ENCODE data around the gene PTPRN2. TPM values are rescaled to one million over a fixed set of nuclear protein-coding genes. Genes with fewer than 3 reads are reported as not detected.
"Not testable (repeated sequence)": the region's sequence is repeated elsewhere in the genome, so short reads cannot be mapped to it uniquely, and the experiment has no call there.

The PTPRN2 gene
- total and polyA plus RNA-seq, 2 of the 13 experiments (the other 11 are each of a cell fraction or from before 2014, with no cell fraction given): 2.5 to 24.2 TPM

- FAIRE-seq: no peak
- intact Hi-C loops (cut with micrococcal nuclease; ENCODE audit: unreplicated experiment): no loop called here
- Histone ChIP-seq H3K27ac (ENCODE audit: extremely low read length, insufficient read depth, low read length) (no peak overlapping the region), H2AFZ (ENCODE audit: low read length) (no peak overlapping the region), H3K79me2 (ENCODE audit: insufficient read depth, low read length) (peaks cover 10% of the 10 kb centered on the region), H3K4me3 (replicated peaks in 1 of 3; ENCODE audit: insufficient read depth in 1 of 3, low read depth in 2 of 3, low read length in 3 of 3) (no peak overlapping the region), H3K4me1 (ENCODE audit: insufficient read depth, low read length) (no peaks in the 10 kb centered on the region), H4K20me1 (ENCODE audit: insufficient read depth, low read length) (peaks cover 69% of the 10 kb centered on the region), H3K36me3 (replicated peaks in 1 of 2; ENCODE audit: control insufficient read depth in 1 of 2, insufficient read depth in 2 of 2, low read length in 2 of 2) (no peaks in the 10 kb centered on the region), H3K4me2 (ENCODE audit: low read depth, low read length) (no peak overlapping the region), H3K9me3 (ENCODE audit: low read length) (peaks cover 8% of the 10 kb centered on the region), H3K27me3 (ENCODE audit: control insufficient read depth in 1 of 2, insufficient read depth in 2 of 2, low read length in 2 of 2) (no peaks in the 10 kb centered on the region; a peak in 1 of 5 replicates), H3K9ac (ENCODE audit: insufficient read depth, low read depth, low read length) (no peak overlapping the region)
- no peak for ATAC-seq
- TF ChIP-seq ZFP90 (CRISPR knock-in tag; IDR thresholded peaks at IDR 0.05; ENCODE audit: borderline replicate concordance) (no peak), STAT5B (CRISPR knock-in tag; IDR thresholded peaks at IDR 0.05) (no peak), PATZ1 (CRISPR knock-in tag; IDR thresholded peaks at IDR 0.05) (no peak), SALL1 (CRISPR knock-in tag; IDR thresholded peaks at IDR 0.05) (no peak), ZNF10 (CRISPR knock-in tag; IDR thresholded peaks at IDR 0.05; ENCODE audit: borderline replicate concordance, low read depth) (no peak), FIP1L1 (IDR thresholded peaks at IDR 0.05; ENCODE audit: borderline replicate concordance, insufficient read depth, low read depth, low read length) (no peak), ZBTB26 (CRISPR knock-in tag; IDR thresholded peaks at IDR 0.05; ENCODE audit: borderline replicate concordance) (no peak), KAT8 (CRISPR knock-in tag; IDR thresholded peaks at IDR 0.05) (no peak), ZNF749 (CRISPR knock-in tag; IDR thresholded peaks at IDR 0.05; ENCODE audit: borderline replicate concordance) (no peak)
- WGBS (ENCODE audit: low lambda C conversion rate): 89% methylated on average over 13 of the region's 13 CpGs
- CTCF ChIA-PET (ENCODE audit: low intra/inter-chr PET ratio, low total read pairs): no interaction called here
- BruUV-seq (replicated peaks): no TSS peak
- POLR2A ChIA-PET: no interaction called here
- in situ Hi-C loops (cut with HindIII; ENCODE audit: extremely low pct_ligation_motif_present, low pct_unique_long_range_greater_than_20kb): no loop called here
- no peak for DNase-seq (ENCODE audit: low spot score)
Measured at GRCh38 chr7:158458096-158458495, 129.5 kb downstream of the PTPRN2 start.

- ATAC-seq; H3K4me2 ChIP-seq (ENCODE audit: low read depth, low read length); POLR2A ChIA-PET; H3K36me3 ChIP-seq (replicated peaks in 1 of 2; ENCODE audit: control insufficient read depth in 1 of 2, insufficient read depth in 2 of 2, low read length in 2 of 2); DNase-seq (ENCODE audit: low spot score); CTCF ChIA-PET (ENCODE audit: low intra/inter-chr PET ratio, low total read pairs); H3K4me3 ChIP-seq (replicated peaks in 1 of 3; ENCODE audit: insufficient read depth in 1 of 3, low read depth in 2 of 3, low read length in 3 of 3); H3K4me1 ChIP-seq (ENCODE audit: insufficient read depth, low read length); H2AFZ ChIP-seq (ENCODE audit: low read length); BruUV-seq (replicated peaks); H3K27ac ChIP-seq (ENCODE audit: extremely low read length, insufficient read depth, low read length); intact Hi-C loops (cut with micrococcal nuclease; ENCODE audit: unreplicated experiment); FAIRE-seq; H3K79me2 ChIP-seq (ENCODE audit: insufficient read depth, low read length); in situ Hi-C loops (cut with HindIII; ENCODE audit: extremely low pct_ligation_motif_present, low pct_unique_long_range_greater_than_20kb); H3K27me3 ChIP-seq (ENCODE audit: control insufficient read depth in 1 of 2, insufficient read depth in 2 of 2, low read length in 2 of 2); H3K9ac ChIP-seq (ENCODE audit: insufficient read depth, low read depth, low read length); H3K9me3 ChIP-seq (ENCODE audit: low read length): not testable (repeated sequence)
- WGBS (ENCODE audit: low lambda C conversion rate): 96% methylated on average over 2 of the region's 22 CpGs
- H4K20me1 ChIP-seq (ENCODE audit: insufficient read depth, low read length): peaks cover 72% of the 10 kb centered on the region
Measured at GRCh38 chr7:158457586-158457985, 130.0 kb downstream of the PTPRN2 start.
